IPS-18a (cell line): Measurements from ENCODE around the gene PTPRJ.

ENCODE experiments used
- H3K27ac ChIP-seq: one replicate; pipeline ENCODE4 v1.5.1; 2013; ENCODE audit warnings: low read length
- H3K27me3 ChIP-seq: one replicate; pipeline ENCODE4 v1.6.1; 2013; ENCODE audit warnings: mild to moderate bottlenecking, low read length; ENCODE audit not compliant: control insufficient read depth, insufficient read depth
- H3K36me3 ChIP-seq: one replicate; pipeline ENCODE4 v1.6.1; 2013; ENCODE audit warnings: low read depth, low read length; ENCODE audit not compliant: control insufficient read depth
- H3K4me1 ChIP-seq: one replicate; pipeline ENCODE4 v1.6.1; 2013; ENCODE audit warnings: low read depth, low read length; ENCODE audit not compliant: control insufficient read depth
- H3K4me3 ChIP-seq: one replicate; pipeline ENCODE4 v1.5.1; 2013; ENCODE audit warnings: low read length
- H3K9ac ChIP-seq: one replicate; pipeline ENCODE4 v1.6.1; 2013; ENCODE audit warnings: mild to moderate bottlenecking, low read length, moderate library complexity
- H3K9me3 ChIP-seq: one replicate; pipeline ENCODE4 v1.6.1; 2013; ENCODE audit warnings: low read depth, low read length; ENCODE audit not compliant: control insufficient read depth

Gene PTPRJ

GRCh38 chr11:48161951-48162884, 181.9 kb downstream of the PTPRJ start:
- no peak overlapping the region for H3K4me3 ChIP-seq
- H3K4me1 ChIP-seq, result no peaks in the 10 kb centered on the region
- H3K27ac ChIP-seq, result no peak overlapping the region
- H3K36me3 ChIP-seq, result no peaks in the 10 kb centered on the region
- H3K9me3 ChIP-seq, result no peaks in the 10 kb centered on the region
- no peak overlapping the region for H3K9ac ChIP-seq
- H3K27me3 ChIP-seq, result no peaks in the 10 kb centered on the region

GRCh38 chr11:48162885-48163268, 182.5 kb downstream of the PTPRJ start:
- Histone ChIP-seq H3K36me3 (no peaks in the 10 kb centered on the region), H3K4me1 (no peaks in the 10 kb centered on the region), H3K27ac (no peak overlapping the region), H3K27me3 (no peaks in the 10 kb centered on the region), H3K9ac (no peak overlapping the region), H3K9me3 (no peaks in the 10 kb centered on the region), H3K4me3 (no peak overlapping the region)

GRCh38 chr11:48163360-48164100, 183.2 kb downstream of the PTPRJ start:
- Histone ChIP-seq H3K4me3 (no peak overlapping the region), H3K4me1 (no peaks in the 10 kb centered on the region), H3K36me3 (no peaks in the 10 kb centered on the region), H3K9ac (no peak overlapping the region), H3K9me3 (no peaks in the 10 kb centered on the region), H3K27ac (no peak overlapping the region), H3K27me3 (no peaks in the 10 kb centered on the region)

- Histone ChIP-seq H3K4me3 (no peak overlapping the region), H3K4me1 (no peaks in the 10 kb centered on the region), H3K27ac (no peak overlapping the region), H3K36me3 (no peaks in the 10 kb centered on the region), H3K9me3 (no peaks in the 10 kb centered on the region), H3K27me3 (no peaks in the 10 kb centered on the region), H3K9ac (no peak overlapping the region)
Observed at GRCh38 chr11:48164836-48165235, 184.5 kb downstream of the PTPRJ start.

DNA sequence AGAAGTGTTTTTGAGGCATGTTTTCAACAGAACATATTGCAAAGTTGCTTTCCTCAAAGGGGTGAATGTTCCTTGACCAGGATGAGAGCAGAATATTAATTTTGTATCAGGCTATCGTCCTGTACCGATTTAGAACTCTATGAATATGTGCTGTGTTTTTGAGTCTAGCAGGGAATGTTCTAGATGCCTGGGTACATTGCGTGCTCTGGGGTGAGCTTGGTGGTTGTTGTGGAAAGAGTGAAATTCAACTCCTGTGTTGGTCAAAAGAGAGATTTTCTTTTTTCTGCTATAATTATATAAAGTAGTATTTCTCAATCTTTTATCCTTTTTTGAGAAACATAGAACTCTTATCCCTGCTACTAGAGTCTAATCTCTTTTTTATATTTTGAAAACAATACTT, 185.1 kb downstream of the PTPRJ start:
- H3K36me3 ChIP-seq, result no peaks in the 10 kb centered on the region
- H3K4me3 ChIP-seq, result no peak overlapping the region
- H3K27ac ChIP-seq, result no peak overlapping the region
- no peaks in the 10 kb centered on the region for H3K4me1 ChIP-seq
- H3K27me3 ChIP-seq, result no peaks in the 10 kb centered on the region
- H3K9ac ChIP-seq, result no peak overlapping the region
- H3K9me3 ChIP-seq, result no peaks in the 10 kb centered on the region

DNA sequence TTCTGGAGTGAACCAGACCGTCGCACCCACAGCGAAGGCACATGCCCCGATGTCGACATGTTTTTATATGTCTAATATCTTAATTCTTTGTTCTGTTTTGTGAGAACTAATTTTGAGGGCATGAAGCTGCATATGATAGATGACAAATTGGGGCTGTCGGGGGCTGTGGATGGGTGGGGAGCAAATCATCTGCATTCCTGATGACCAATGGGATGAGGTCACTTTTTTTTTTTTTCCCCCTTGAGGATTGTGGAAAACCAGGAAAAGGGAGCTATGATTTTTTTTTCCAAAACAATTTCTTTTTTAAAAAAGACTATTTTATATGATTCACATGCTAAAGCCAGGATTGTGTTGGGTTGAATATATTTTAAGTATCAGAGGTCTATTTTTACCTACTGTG, 187.0 kb downstream of the PTPRJ start:
- Histone ChIP-seq H3K4me3 (no peak overlapping the region), H3K36me3 (no peaks in the 10 kb centered on the region), H3K9ac (no peak overlapping the region), H3K4me1 (no peaks in the 10 kb centered on the region), H3K27me3 (no peaks in the 10 kb centered on the region), H3K27ac (no peak overlapping the region), H3K9me3 (no peaks in the 10 kb centered on the region)

- H3K27ac ChIP-seq, result no peak overlapping the region
- no peaks in the 10 kb centered on the region for H3K9me3 ChIP-seq
- H3K27me3 ChIP-seq, result no peaks in the 10 kb centered on the region
- no peak overlapping the region for H3K9ac ChIP-seq
- H3K4me1 ChIP-seq, result no peaks in the 10 kb centered on the region
- H3K4me3 ChIP-seq, result no peak overlapping the region
- no peaks in the 10 kb centered on the region for H3K36me3 ChIP-seq
Observed at GRCh38 chr11:48168815-48169214, 188.5 kb downstream of the PTPRJ start.

DNA sequence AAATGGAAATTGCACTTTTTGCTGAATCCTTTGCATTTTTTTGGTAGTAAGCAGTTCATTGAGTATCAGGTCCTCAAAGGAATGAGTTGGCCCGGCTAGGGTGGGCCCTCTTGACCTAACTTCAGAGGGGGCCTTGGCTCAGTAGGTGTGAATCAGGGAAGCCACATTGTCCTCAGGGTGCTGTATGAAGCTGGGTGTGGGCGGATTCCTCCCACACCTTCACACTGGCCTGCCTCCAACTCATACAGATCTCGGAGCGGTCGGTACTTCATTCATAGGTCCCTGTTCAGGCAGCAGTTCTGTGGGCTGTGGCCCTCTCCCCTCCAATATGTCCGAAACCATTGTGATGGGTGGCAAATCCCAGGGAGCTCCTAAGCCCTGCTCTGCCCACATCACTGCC, 188.9 kb downstream of the PTPRJ start:
- no peak overlapping the region for H3K9ac ChIP-seq

DNA sequence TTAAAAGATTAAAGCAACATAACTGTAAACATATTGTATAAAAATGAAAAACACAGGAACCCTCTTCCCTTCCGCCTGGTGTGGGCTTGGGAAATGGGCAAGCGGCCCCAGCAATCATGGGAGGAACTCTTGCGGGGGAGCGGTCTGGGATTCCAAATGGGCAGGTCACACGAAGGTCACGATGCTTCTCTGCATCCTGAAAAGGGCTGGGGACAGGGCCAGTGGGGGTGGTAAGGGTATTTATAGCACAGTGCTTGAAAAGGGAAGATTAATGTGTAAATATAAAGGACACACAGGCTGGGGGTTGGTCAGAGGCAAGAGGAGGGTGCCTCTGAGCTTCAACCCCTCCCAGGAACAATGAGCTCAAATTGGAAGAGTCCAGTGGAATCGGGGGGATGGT, 189.4 kb downstream of the PTPRJ start:
- H3K9me3 ChIP-seq, result no peaks in the 10 kb centered on the region
- no peaks in the 10 kb centered on the region for H3K27me3 ChIP-seq
- H3K9ac ChIP-seq, result no peak overlapping the region
- H3K36me3 ChIP-seq, result no peaks in the 10 kb centered on the region
- H3K4me3 ChIP-seq, result no peak overlapping the region
- no peak overlapping the region for H3K27ac ChIP-seq
- no peaks in the 10 kb centered on the region for H3K4me1 ChIP-seq

More for the DNA sequence above, 188.9 kb downstream of the PTPRJ start:
- no peak overlapping the region for H3K27ac ChIP-seq
- H3K9me3 ChIP-seq, result no peaks in the 10 kb centered on the region
- H3K27me3 ChIP-seq, result no peaks in the 10 kb centered on the region
- H3K36me3 ChIP-seq, result no peaks in the 10 kb centered on the region
- H3K4me3 ChIP-seq, result no peak overlapping the region
- no peaks in the 10 kb centered on the region for H3K4me1 ChIP-seq

- H3K27ac ChIP-seq, result no peak overlapping the region
- H3K36me3 ChIP-seq, result no peaks in the 10 kb centered on the region
- no peaks in the 10 kb centered on the region for H3K27me3 ChIP-seq
- no peak overlapping the region for H3K4me3 ChIP-seq
- H3K9ac ChIP-seq, result no peak overlapping the region
- no peaks in the 10 kb centered on the region for H3K4me1 ChIP-seq
- no peaks in the 10 kb centered on the region for H3K9me3 ChIP-seq
Observed at GRCh38 chr11:48170241-48171233, 190.2 kb downstream of the PTPRJ start.
